ENCODE data around the gene PARVG.

PARVG gene

GRCh38 chr22:44136786-44137185, 43.9 kb upstream of the PARVG start:
- no peak for DNase-seq (ENCODE audit: low read depth in 1 of 2, low spot score in 1 of 2)
- H3K4me3 ChIP-seq (replicated peaks; ENCODE audit: insufficient read depth, low read length) = no peak overlapping the region
- no peak overlapping the region for H3K27ac ChIP-seq (replicated peaks)
- no peaks in the 10 kb centered on the region for H3K27me3 ChIP-seq (ENCODE audit: insufficient read depth, poor library complexity, severe bottlenecking)
- no peak for TF ChIP-seq REST (IDR thresholded peaks at IDR 0.05; ENCODE audit: insufficient replicate concordance, low read depth)
- no peak for TF ChIP-seq CTCF (IDR thresholded peaks at IDR 0.05; ENCODE audit: insufficient read depth, low read length)
- no peak for TF ChIP-seq GABPA (IDR thresholded peaks at IDR 0.05; ENCODE audit: low read depth)
- no peak for TF ChIP-seq POLR2AphosphoS5 (IDR thresholded peaks at IDR 0.05; ENCODE audit: low read depth)
- TF ChIP-seq SPI1 (IDR thresholded peaks at IDR 0.05; ENCODE audit: borderline replicate concordance, low read depth) = no peak

- DNase-seq (ENCODE audit: low read depth in 1 of 2, low spot score in 1 of 2) = no peak
- no peak overlapping the region for H3K4me3 ChIP-seq (replicated peaks; ENCODE audit: insufficient read depth, low read length)
- no peaks in the 10 kb centered on the region for H3K27me3 ChIP-seq (ENCODE audit: insufficient read depth, poor library complexity, severe bottlenecking)
- H3K27ac ChIP-seq (replicated peaks) = no peak overlapping the region
- TF ChIP-seq CTCF (IDR thresholded peaks at IDR 0.05; ENCODE audit: insufficient read depth, low read length) (no peak), SPI1 (IDR thresholded peaks at IDR 0.05; ENCODE audit: borderline replicate concordance, low read depth) (no peak), REST (IDR thresholded peaks at IDR 0.05; ENCODE audit: insufficient replicate concordance, low read depth) (no peak), GABPA (IDR thresholded peaks at IDR 0.05; ENCODE audit: low read depth) (no peak), POLR2AphosphoS5 (IDR thresholded peaks at IDR 0.05; ENCODE audit: low read depth) (no peak)
Observed at GRCh38 chr22:44137415-44137814, 43.3 kb upstream of the PARVG start.

GRCh38 chr22:44139773-44140172, 41.0 kb upstream of the PARVG start:
- Histone ChIP-seq H3K4me3 (replicated peaks; ENCODE audit: insufficient read depth, low read length) (no peak overlapping the region), H3K27ac (replicated peaks) (no peak overlapping the region), H3K27me3 (ENCODE audit: insufficient read depth, poor library complexity, severe bottlenecking) (no peaks in the 10 kb centered on the region)
- DNase-seq (ENCODE audit: low read depth in 1 of 2, low spot score in 1 of 2) = no peak
- TF ChIP-seq GABPA (IDR thresholded peaks at IDR 0.05; ENCODE audit: low read depth) = no peak
- TF ChIP-seq REST (IDR thresholded peaks at IDR 0.05; ENCODE audit: insufficient replicate concordance, low read depth) = no peak

Data from HL-60 (cell line).